ENCODE data around the gene AUTS2. TPM values are rescaled to one million over a fixed set of nuclear protein-coding genes. Genes with fewer than 3 reads are reported as not detected.

The AUTS2 gene
- total and polyA plus RNA-seq, 9 of the 15 experiments (the other 6 are each of a cell fraction or from before 2014, with no cell fraction given): 0.58 TPM; not detected in 8

DNA sequence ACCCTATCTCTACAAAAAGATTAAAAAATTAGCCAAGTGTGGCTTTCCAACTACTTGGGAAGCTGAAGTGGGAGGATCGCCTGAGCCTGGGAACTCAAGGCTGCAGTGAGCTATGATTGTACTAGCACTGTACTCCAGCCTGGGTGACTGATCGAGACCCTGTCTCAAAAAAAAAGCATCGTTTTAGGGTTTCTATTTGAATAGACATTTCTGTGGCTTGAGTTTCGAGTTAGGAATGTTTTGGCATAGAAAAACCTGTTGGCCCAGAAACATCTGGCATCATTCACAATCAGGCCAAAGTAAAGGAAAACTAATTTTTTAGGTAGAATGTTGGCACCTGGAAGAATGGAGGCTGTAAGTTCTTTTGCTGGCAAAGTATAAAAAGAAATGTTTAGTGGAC lies 72.4 kb downstream of the AUTS2 start:
- H3K27ac ChIP-seq (ENCODE audit: extremely low read depth, low read depth, low read length): no peak overlapping the region
- intact Hi-C loops (cut with micrococcal nuclease) (no loop called here), in situ Hi-C loops (cut with MboI) (no loop called here)
- H3K9ac ChIP-seq (ENCODE audit: insufficient read depth in 1 of 2, low read depth in 2 of 2, low read length in 2 of 2): no peak overlapping the region
- TF ChIP-seq SRSF1 (IDR thresholded peaks at IDR 0.05; ENCODE audit: low read depth, low read length): no peak
- TF ChIP-seq NR2C1 (IDR thresholded peaks at IDR 0.05): no peak
- no peak for TF ChIP-seq NR2C1 (tag; IDR thresholded peaks at IDR 0.05)
- TF ChIP-seq, protein P1, sequence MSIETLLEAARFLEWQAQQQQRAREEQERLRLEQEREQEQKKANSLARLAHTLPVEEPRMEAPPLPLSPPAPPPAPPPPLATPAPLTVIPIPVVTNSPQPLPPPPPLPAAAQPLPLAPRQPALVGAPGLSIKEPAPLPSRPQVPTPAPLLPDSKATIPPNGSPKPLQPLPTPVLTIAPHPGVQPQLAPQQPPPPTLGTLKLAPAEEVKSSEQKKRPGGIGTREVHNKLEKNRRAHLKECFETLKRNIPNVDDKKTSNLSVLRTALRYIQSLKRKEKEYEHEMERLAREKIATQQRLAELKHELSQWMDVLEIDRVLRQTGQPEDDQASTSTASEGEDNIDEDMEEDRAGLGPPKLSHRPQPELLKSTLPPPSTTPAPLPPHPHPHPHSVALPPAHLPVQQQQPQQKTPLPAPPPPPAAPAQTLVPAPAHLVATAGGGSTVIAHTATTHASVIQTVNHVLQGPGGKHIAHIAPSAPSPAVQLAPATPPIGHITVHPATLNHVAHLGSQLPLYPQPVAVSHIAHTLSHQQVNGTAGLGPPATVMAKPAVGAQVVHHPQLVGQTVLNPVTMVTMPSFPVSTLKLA (conservative IDR thresholded peaks at IDR 0.05): no peak
- no peak for TF ChIP-seq FOXM1 (IDR thresholded peaks at IDR 0.05; ENCODE audit: low read depth)
- TF ChIP-seq FOXM1 (CRISPR knock-in tag; IDR thresholded peaks at IDR 0.05; ENCODE audit: low read depth): no peak
- TF ChIP-seq CBX5 (IDR thresholded peaks at IDR 0.05; ENCODE audit: borderline replicate concordance, low read depth): no peak
- TF ChIP-seq, protein P2, sequence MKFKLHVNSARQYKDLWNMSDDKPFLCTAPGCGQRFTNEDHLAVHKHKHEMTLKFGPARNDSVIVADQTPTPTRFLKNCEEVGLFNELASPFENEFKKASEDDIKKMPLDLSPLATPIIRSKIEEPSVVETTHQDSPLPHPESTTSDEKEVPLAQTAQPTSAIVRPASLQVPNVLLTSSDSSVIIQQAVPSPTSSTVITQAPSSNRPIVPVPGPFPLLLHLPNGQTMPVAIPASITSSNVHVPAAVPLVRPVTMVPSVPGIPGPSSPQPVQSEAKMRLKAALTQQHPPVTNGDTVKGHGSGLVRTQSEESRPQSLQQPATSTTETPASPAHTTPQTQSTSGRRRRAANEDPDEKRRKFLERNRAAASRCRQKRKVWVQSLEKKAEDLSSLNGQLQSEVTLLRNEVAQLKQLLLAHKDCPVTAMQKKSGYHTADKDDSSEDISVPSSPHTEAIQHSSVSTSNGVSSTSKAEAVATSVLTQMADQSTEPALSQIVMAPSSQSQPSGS (CRISPR knock-in tag; IDR thresholded peaks at IDR 0.05): no peak
- TF ChIP-seq HSF4 (CRISPR knock-in tag; IDR thresholded peaks at IDR 0.05; ENCODE audit: borderline replicate concordance): no peak
- no peak for TF ChIP-seq KLF16 (IDR thresholded peaks at IDR 0.05)
- no peak for TF ChIP-seq CHD2 (IDR thresholded peaks at IDR 0.05; ENCODE audit: low read depth, low read length)
- no peak for TF ChIP-seq RBM22 (IDR thresholded peaks at IDR 0.05; ENCODE audit: low read depth, low read length, poor library complexity, severe bottlenecking)
- no peak for TF ChIP-seq POLR2AphosphoS2 (IDR thresholded peaks at IDR 0.05; ENCODE audit: low read length)
- no peak for TF ChIP-seq SIN3B (IDR thresholded peaks at IDR 0.05; ENCODE audit: low read depth)
- no peaks in the 10 kb centered on the region for H3K9me3 ChIP-seq (replicated peaks; ENCODE audit: control insufficient read depth, insufficient read depth, low read depth, low read length)
- FAIRE-seq: no peak
- no TSS peak for BruUV-seq (replicated peaks)
- no peaks in the 10 kb centered on the region for H4K20me1 ChIP-seq (replicated peaks; ENCODE audit: control insufficient read depth, insufficient read depth, low read length)
- no peak overlapping the region for H3K4me3 ChIP-seq
- CTCF ChIA-PET (ENCODE audit: low intra/inter-chr PET ratio): no interaction called here
- H3K79me2 ChIP-seq (ENCODE audit: control insufficient read depth, insufficient read depth, low read length): no peaks in the 10 kb centered on the region
- ATAC-seq: no peak
- no peak for DNase-seq (ENCODE audit: extremely low read depth in 1 of 4, low spot score in 3 of 4)
- H2AFZ ChIP-seq (ENCODE audit: low read depth, low read length): no peak overlapping the region
- no peaks in the 10 kb centered on the region for H3K9me1 ChIP-seq (ENCODE audit: control insufficient read depth, insufficient read depth, low read length)
- POLR2A ChIA-PET: no interaction called here
- no peaks in the 10 kb centered on the region; a peak in 1 of 5 replicates for H3K27me3 ChIP-seq (ENCODE audit: control insufficient read depth in 2 of 2, insufficient read depth in 2 of 2, low read length in 2 of 2)
- H3K4me2 ChIP-seq (ENCODE audit: insufficient read depth, low read length): no peak overlapping the region
- WGBS (ENCODE audit: insufficient coverage, low coverage, missing lambda C conversion rate): 1% methylated on average over 4 of the region's 4 CpGs
- no peaks in the 10 kb centered on the region for H3K4me1 ChIP-seq (replicated peaks in 1 of 2; ENCODE audit: control insufficient read depth in 2 of 2, insufficient read depth in 2 of 2, low read length in 2 of 2)
- no peaks in the 10 kb centered on the region for H3K36me3 ChIP-seq (ENCODE audit: control insufficient read depth, insufficient read depth, low read length)
